Measurements from ENCODE around the gene ZNF277. TPM values are rescaled to one million over a fixed set of nuclear protein-coding genes. Genes with fewer than 3 reads are reported as not detected.

The ZNF277 gene
- polyA plus RNA-seq, 2 of the 4 experiments (the other 2 are of a cell fraction): 23.4 to 31.9 TPM

DNA sequence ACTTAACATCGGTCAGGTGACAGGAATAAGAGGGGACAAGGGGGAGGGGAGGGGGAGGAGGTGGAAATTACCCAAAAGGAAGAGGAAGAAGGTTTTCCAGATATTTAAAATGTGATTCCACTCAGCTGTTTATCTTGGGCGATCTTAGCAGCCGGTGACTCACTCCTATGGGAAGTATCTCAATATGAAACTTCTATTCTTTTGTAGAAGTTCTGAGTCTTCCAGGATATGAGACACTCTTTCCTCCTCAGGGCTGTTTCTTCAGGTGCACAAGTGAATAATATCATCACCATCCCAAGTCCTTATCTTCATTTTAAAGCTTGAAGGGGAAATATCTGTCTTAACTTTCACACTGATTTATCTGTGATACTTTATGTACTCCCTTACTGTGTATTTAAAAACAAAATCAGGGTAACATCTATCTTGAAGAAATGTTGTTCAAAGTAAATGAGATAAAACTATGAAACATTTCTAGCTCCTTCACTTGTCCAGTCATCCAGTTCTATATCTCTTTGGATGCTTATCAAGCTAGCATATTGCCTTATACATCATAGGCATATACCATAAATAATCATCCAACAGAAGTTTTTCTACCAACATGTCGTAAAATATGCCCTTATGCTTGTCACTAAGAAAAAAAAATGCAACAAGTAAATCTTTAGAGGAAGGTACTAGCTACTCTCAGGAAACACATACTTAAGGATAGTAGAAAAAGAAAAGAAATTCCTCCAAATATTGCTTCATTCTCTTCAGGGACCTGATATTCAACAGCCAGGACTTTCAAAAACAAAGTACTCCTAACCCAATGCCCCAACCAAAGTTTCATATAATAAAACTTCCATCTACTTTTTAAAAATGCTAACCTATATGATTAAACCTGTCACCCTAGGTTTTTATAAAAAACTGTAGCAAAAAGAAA, 14.0 kb upstream of the ZNF277 start:
- FAIRE-seq: peak; percentile 56
- DNase-seq (ENCODE audit: low read depth in 1 of 2, low spot score in 1 of 2): peak; percentile 20 to 29
- Histone ChIP-seq H3K4me2 (peak overlapping the region; percentile 69), H3K4me1 (peaks cover 51% of the 10 kb centered on the region), H3K4me3 (no peak overlapping the region), H3K27ac (peak overlapping the region; percentile 31 to 55; a peak in 5 of 6 replicates), H3K9me3 (0 out of 3 replicates have a peak, but pooled peaks cover 2% of the 10 kb centered on the region)
- CTCF ChIA-PET: interaction anchor here (1.6 kb wide), 1 partner anchor 14 kb away, joined by 4 read pairs; no protein-coding TSS in a partner anchor
- POLR2A ChIA-PET: interaction anchor here (0.5 to 1.4 kb wide), 2 partner anchors 13 to 262 kb away, joined by 3 to 5 read pairs; no protein-coding TSS in a partner anchor
- WGBS (ENCODE audit: missing lambda C conversion rate): 33% methylated on average over 4 of the region's 4 CpGs
- TF ChIP-seq GATA3 (IDR thresholded peaks at IDR 0.05; ENCODE audit: borderline replicate concordance) (peak; percentile 67; the same call in 1 of the 2 replicates), JUNB (IDR thresholded peaks at IDR 0.05) (peak; percentile 37; the same call in 1 of the 2 replicates), HOXB5 (CRISPR knock-in tag; IDR thresholded peaks at IDR 0.05) (no peak), FOSL2 (IDR thresholded peaks at IDR 0.05) (peak; percentile 45), FOSL2 (CRISPR knock-in tag; IDR thresholded peaks at IDR 0.05) (peak; percentile 63)
- peak; percentile 62 to 72; a peak in 4 of 6 replicates for ATAC-seq

DNA sequence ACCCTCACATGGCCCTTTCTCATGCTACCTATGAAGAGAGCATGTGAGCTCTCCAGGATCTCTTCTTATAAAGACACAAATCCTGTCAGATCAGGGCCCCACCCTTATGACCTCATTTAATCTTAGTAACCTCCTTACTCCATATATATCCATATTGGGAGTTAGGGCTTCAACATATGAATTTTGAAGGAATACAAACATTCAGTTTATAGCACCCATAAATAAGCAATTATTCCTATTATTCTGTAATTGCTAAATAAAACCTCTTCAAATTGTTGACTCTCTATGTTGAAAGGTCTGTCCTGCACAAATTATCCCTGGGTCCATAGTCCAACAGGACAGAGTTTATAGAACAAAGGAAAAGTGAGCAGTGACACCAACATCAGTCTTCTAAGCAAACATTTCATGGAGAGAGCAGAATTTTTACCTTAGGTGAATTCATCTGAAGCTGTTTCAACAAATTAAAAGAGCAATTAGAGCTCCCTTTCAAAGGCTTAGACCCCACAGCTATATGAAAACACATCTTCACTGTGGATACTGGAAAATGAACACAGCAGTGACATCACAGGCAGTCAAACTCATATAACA, 12.5 kb upstream of the ZNF277 start:
- ChIA-PET CTCF (interaction anchor here (1.6 kb wide), 1 partner anchor 15 kb away, joined by 4 read pairs; no protein-coding TSS in a partner anchor), POLR2A (no interaction called here)
- Histone ChIP-seq H3K9me3 (0 out of 3 replicates have a peak, but pooled peaks cover 2% of the 10 kb centered on the region), H3K27ac (peak overlapping the region in 1 of 2 experiments; percentile 33; a peak in 1 of 6 replicates), H3K4me2 (peak overlapping the region; percentile 21), H3K4me1 (peaks cover 58% of the 10 kb centered on the region), H3K4me3 (no peak overlapping the region)
- ATAC-seq (no peak), FAIRE-seq (no peak), DNase-seq (ENCODE audit: low read depth in 1 of 2, low spot score in 1 of 2) (no peak)
- TF ChIP-seq, protein P1, sequence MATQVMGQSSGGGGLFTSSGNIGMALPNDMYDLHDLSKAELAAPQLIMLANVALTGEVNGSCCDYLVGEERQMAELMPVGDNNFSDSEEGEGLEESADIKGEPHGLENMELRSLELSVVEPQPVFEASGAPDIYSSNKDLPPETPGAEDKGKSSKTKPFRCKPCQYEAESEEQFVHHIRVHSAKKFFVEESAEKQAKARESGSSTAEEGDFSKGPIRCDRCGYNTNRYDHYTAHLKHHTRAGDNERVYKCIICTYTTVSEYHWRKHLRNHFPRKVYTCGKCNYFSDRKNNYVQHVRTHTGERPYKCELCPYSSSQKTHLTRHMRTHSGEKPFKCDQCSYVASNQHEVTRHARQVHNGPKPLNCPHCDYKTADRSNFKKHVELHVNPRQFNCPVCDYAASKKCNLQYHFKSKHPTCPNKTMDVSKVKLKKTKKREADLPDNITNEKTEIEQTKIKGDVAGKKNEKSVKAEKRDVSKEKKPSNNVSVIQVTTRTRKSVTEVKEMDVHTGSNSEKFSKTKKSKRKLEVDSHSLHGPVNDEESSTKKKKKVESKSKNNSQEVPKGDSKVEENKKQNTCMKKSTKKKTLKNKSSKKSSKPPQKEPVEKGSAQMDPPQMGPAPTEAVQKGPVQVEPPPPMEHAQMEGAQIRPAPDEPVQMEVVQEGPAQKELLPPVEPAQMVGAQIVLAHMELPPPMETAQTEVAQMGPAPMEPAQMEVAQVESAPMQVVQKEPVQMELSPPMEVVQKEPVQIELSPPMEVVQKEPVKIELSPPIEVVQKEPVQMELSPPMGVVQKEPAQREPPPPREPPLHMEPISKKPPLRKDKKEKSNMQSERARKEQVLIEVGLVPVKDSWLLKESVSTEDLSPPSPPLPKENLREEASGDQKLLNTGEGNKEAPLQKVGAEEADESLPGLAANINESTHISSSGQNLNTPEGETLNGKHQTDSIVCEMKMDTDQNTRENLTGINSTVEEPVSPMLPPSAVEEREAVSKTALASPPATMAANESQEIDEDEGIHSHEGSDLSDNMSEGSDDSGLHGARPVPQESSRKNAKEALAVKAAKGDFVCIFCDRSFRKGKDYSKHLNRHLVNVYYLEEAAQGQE (IDR thresholded peaks at IDR 0.05): no peak
- TF ChIP-seq ZC3H11A (IDR thresholded peaks at IDR 0.05) (no peak), NR3C1 (IDR thresholded peaks at IDR 0.05) (no peak), FOXS1 (CRISPR knock-in tag; IDR thresholded peaks at IDR 0.05) (no peak), ZSCAN20 (CRISPR knock-in tag; IDR thresholded peaks at IDR 0.05) (no peak), GATA3 (IDR thresholded peaks at IDR 0.05; ENCODE audit: borderline replicate concordance) (no peak), KDM5A (IDR thresholded peaks at IDR 0.05) (no peak), ESRRA (IDR thresholded peaks at IDR 0.05; ENCODE audit: borderline replicate concordance, low read length) (no peak), FOSL2 (IDR thresholded peaks at IDR 0.05) (no peak), FOSL2 (CRISPR knock-in tag; IDR thresholded peaks at IDR 0.05) (no peak), HEYL (CRISPR knock-in tag; IDR thresholded peaks at IDR 0.05) (no peak), SREBF2 (IDR thresholded peaks at IDR 0.05) (no peak), HDAC2 (IDR thresholded peaks at IDR 0.05) (no peak), CBX2 (IDR thresholded peaks at IDR 0.05; ENCODE audit: borderline replicate concordance, low read depth) (no peak), NPAS2 (CRISPR knock-in tag; IDR thresholded peaks at IDR 0.05; ENCODE audit: borderline replicate concordance) (no peak)
- TF ChIP-seq, protein P2, sequence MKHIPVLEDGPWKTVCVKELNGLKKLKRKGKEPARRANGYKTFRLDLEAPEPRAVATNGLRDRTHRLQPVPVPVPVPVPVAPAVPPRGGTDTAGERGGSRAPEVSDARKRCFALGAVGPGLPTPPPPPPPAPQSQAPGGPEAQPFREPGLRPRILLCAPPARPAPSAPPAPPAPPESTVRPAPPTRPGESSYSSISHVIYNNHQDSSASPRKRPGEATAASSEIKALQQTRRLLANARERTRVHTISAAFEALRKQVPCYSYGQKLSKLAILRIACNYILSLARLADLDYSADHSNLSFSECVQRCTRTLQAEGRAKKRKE (CRISPR knock-in tag; IDR thresholded peaks at IDR 0.05; ENCODE audit: low read depth): no peak
- TF ChIP-seq, protein P3, sequence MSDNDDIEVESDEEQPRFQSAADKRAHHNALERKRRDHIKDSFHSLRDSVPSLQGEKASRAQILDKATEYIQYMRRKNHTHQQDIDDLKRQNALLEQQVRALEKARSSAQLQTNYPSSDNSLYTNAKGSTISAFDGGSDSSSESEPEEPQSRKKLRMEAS (IDR thresholded peaks at IDR 0.05): no peak
- TF ChIP-seq, protein P4, sequence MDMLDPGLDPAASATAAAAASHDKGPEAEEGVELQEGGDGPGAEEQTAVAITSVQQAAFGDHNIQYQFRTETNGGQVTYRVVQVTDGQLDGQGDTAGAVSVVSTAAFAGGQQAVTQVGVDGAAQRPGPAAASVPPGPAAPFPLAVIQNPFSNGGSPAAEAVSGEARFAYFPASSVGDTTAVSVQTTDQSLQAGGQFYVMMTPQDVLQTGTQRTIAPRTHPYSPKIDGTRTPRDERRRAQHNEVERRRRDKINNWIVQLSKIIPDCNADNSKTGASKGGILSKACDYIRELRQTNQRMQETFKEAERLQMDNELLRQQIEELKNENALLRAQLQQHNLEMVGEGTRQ (IDR thresholded peaks at IDR 0.05): no peak
- TF ChIP-seq, protein P5, sequence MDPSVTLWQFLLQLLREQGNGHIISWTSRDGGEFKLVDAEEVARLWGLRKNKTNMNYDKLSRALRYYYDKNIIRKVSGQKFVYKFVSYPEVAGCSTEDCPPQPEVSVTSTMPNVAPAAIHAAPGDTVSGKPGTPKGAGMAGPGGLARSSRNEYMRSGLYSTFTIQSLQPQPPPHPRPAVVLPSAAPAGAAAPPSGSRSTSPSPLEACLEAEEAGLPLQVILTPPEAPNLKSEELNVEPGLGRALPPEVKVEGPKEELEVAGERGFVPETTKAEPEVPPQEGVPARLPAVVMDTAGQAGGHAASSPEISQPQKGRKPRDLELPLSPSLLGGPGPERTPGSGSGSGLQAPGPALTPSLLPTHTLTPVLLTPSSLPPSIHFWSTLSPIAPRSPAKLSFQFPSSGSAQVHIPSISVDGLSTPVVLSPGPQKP (IDR thresholded peaks at IDR 0.05; ENCODE audit: low read depth, low read length): no peak
- TF ChIP-seq, protein P6, sequence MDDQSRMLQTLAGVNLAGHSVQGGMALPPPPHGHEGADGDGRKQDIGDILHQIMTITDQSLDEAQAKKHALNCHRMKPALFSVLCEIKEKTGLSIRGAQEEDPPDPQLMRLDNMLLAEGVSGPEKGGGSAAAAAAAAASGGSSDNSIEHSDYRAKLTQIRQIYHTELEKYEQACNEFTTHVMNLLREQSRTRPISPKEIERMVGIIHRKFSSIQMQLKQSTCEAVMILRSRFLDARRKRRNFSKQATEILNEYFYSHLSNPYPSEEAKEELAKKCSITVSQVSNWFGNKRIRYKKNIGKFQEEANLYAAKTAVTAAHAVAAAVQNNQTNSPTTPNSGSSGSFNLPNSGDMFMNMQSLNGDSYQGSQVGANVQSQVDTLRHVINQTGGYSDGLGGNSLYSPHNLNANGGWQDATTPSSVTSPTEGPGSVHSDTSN (IDR thresholded peaks at IDR 0.05): no peak
